Loucy (cell line): ENCODE results near the gene ACTL7B.

ENCODE experiments used
- H2AFZ ChIP-seq: fragments of 200-600 bp; sonication (generic); 2 replicates; pipeline ENCODE4 v1.6.0; 2016; ENCODE audit warnings: antibody characterized with exemption, mild to moderate bottlenecking, low read length, moderate library complexity
- H3F3A ChIP-seq: fragments of 200-600 bp; 2 replicates; pipeline ENCODE4 v1.6.0; 2016; ENCODE audit warnings: antibody characterized with exemption, low read depth, mild to moderate bottlenecking
- H3K27me3 ChIP-seq: fragments of 200-600 bp; sonication (generic); 2 replicates; pipeline ENCODE4 v1.6.1; 2014; ENCODE audit warnings: low read length, mild to moderate bottlenecking; ENCODE audit not compliant: insufficient read depth, poor library complexity, severe bottlenecking
- H3K36me3 ChIP-seq: fragments of 200-600 bp; sonication (generic); 2 replicates; pipeline ENCODE4 v1.6.1; 2016; ENCODE audit warnings: low read length; ENCODE audit not compliant: insufficient read depth
- H3K4me1 ChIP-seq: fragments of 200-600 bp; sonication (generic); 2 replicates; pipeline ENCODE4 v1.5.1; 2014; ENCODE audit warnings: low read length, mild to moderate bottlenecking; ENCODE audit not compliant: insufficient read depth, poor library complexity, severe bottlenecking
- H3K4me2 ChIP-seq: fragments of 200-600 bp; sonication (generic); 2 replicates; pipeline ENCODE4 v1.6.0; 2014; ENCODE audit warnings: antibody characterized with exemption, low read length, low read depth, mild to moderate bottlenecking; ENCODE audit not compliant: poor library complexity, severe bottlenecking
- H3K4me3 ChIP-seq: fragments of 200-600 bp; sonication (generic); 2 replicates; pipeline ENCODE4 v1.5.1; 2014; ENCODE audit warnings: low read length, mild to moderate bottlenecking, mixed read lengths; ENCODE audit not compliant: poor library complexity, severe bottlenecking
- H3K79me2 ChIP-seq: fragments of 200-600 bp; sonication (generic); 2 replicates; pipeline ENCODE4 v1.6.1; 2014; ENCODE audit warnings: low read length; ENCODE audit not compliant: insufficient read depth
- H3K9ac ChIP-seq: fragments of 200-600 bp; sonication (generic); 2 replicates; pipeline ENCODE4 v1.6.0; 2014; ENCODE audit warnings: mild to moderate bottlenecking, low read depth, low read length, moderate library complexity; ENCODE audit not compliant: poor library complexity, severe bottlenecking
- H3K9me2 ChIP-seq: fragments of 200-600 bp; sonication (generic); replicated peaks from 2 replicates; pipeline ENCODE4 v1.6.1; 2016; ENCODE audit warnings: low read depth, low read length, mixed read lengths
- H3K9me3 ChIP-seq: fragments of 200-600 bp; sonication (generic); 2 replicates; pipeline ENCODE4 v1.6.1; 2014; ENCODE audit warnings: mild to moderate bottlenecking, antibody characterized with exemption, low read length, low read depth; ENCODE audit not compliant: insufficient read depth
- H4K20me1 ChIP-seq: fragments of 200-600 bp; sonication (generic); 2 replicates; pipeline ENCODE4 v1.6.0; 2014; ENCODE audit warnings: antibody characterized with exemption, low read length, mild to moderate bottlenecking; ENCODE audit not compliant: insufficient read depth, poor library complexity, severe bottlenecking
- EZH2phosphoT487 ChIP-seq: fragments of 200-600 bp; IDR thresholded peaks from 2 replicates; pipeline ENCODE4 v1.6.1; 2018; ENCODE audit warnings: antibody characterized with exemption, mild to moderate bottlenecking, moderate library complexity, borderline replicate concordance
- TF ChIP-seq, protein P1 (sequence below): fragments of 200-600 bp; sonication (generic); conservative IDR thresholded peaks from 2 replicates; pipeline ENCODE4 v1.5.1; 2014; ENCODE audit warnings: mild to moderate bottlenecking, antibody characterized with exemption, low read length

ACTL7B gene

DNA sequence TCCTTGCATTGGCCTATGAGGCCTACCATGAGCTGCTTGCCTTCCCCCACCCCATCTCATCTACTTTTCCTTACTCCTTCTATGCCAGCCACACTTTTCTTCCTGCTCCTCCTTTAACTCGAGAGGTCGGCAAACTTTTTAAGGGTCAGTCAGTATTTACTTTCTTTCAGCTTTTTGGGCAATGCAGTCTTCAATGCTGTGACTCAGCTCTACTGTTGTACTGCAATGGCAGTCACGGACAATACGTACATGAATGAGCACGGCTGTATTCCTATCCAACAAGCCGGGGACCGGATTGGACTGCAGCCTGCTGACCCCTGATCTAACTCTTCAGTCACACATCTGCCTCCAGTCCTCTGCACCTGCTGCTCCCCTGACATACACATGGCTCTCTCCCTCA is 5.7 kb upstream of the ACTL7B start:
- Histone ChIP-seq H3K4me1 (no peaks in the 10 kb centered on the region), H3F3A (no peaks in the 10 kb centered on the region), H3K27me3 (no peaks in the 10 kb centered on the region), H3K36me3 (no peaks in the 10 kb centered on the region), H3K9me2 (no peaks in the 10 kb centered on the region), H3K79me2 (no peaks in the 10 kb centered on the region), H3K9me3 (no peaks in the 10 kb centered on the region), H3K9ac (no peak overlapping the region), H3K4me2 (no peak overlapping the region), H4K20me1 (no peaks in the 10 kb centered on the region), H2AFZ (no peak overlapping the region), H3K4me3 (no peak overlapping the region)
- TF ChIP-seq, protein P1, sequence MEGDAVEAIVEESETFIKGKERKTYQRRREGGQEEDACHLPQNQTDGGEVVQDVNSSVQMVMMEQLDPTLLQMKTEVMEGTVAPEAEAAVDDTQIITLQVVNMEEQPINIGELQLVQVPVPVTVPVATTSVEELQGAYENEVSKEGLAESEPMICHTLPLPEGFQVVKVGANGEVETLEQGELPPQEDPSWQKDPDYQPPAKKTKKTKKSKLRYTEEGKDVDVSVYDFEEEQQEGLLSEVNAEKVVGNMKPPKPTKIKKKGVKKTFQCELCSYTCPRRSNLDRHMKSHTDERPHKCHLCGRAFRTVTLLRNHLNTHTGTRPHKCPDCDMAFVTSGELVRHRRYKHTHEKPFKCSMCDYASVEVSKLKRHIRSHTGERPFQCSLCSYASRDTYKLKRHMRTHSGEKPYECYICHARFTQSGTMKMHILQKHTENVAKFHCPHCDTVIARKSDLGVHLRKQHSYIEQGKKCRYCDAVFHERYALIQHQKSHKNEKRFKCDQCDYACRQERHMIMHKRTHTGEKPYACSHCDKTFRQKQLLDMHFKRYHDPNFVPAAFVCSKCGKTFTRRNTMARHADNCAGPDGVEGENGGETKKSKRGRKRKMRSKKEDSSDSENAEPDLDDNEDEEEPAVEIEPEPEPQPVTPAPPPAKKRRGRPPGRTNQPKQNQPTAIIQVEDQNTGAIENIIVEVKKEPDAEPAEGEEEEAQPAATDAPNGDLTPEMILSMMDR = no peak
- no peak for TF ChIP-seq EZH2phosphoT487

DNA sequence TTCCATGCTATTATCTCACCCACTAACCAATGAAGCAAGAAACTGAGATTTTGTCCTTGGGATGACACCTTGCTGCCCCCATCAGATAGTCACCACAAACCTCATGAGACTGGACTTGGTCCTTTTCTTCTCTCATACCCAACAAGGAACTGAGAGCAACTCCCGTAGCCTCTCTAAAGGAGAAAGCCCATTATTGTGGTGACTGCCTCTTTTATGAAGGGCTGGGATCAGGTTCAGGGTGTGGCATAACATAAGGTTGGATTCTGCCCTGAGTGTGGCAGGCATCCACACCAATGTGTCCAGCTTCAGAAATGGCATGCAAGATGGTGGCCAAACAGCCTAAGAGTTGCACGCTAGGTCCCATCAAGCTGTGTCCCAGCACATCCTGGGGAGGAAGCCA is 5.0 kb upstream of the ACTL7B start:
- Histone ChIP-seq H2AFZ (no peak overlapping the region), H3K36me3 (no peaks in the 10 kb centered on the region), H3K4me2 (no peak overlapping the region), H3K9ac (no peak overlapping the region), H3K4me1 (no peaks in the 10 kb centered on the region), H3K4me3 (no peak overlapping the region), H3K9me2 (no peaks in the 10 kb centered on the region), H3K9me3 (no peaks in the 10 kb centered on the region), H3K79me2 (no peaks in the 10 kb centered on the region), H3F3A (no peaks in the 10 kb centered on the region), H4K20me1 (no peaks in the 10 kb centered on the region), H3K27me3 (no peaks in the 10 kb centered on the region)
- TF ChIP-seq EZH2phosphoT487 = no peak
- TF ChIP-seq, protein P1 = no peak

DNA sequence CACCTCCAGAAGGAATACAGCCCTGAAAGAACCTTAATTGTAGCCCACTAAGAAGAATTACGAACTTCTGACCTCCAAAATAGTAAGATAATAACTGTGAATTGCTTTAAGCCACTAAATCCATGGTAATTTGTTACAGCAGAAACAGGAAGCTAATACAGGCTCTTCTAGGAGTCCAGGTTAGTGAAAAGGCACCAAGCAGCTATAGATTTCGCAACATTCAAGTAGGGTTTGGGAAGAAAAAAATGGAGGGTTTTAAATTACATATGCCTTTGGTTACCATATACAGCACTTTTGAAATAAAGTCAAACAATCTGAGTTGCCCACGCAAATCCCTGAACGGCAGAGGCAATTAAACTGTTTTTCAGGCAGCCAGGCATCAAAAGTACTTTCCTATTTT is 4.6 kb upstream of the ACTL7B start:
- Histone ChIP-seq H2AFZ (no peak overlapping the region), H3K9me2 (no peaks in the 10 kb centered on the region), H3K4me3 (no peak overlapping the region), H3F3A (no peaks in the 10 kb centered on the region), H3K27me3 (no peaks in the 10 kb centered on the region), H3K9me3 (no peaks in the 10 kb centered on the region), H3K36me3 (no peaks in the 10 kb centered on the region), H3K9ac (no peak overlapping the region), H3K4me2 (no peak overlapping the region), H3K79me2 (no peaks in the 10 kb centered on the region), H3K4me1 (no peaks in the 10 kb centered on the region), H4K20me1 (no peaks in the 10 kb centered on the region)
- TF ChIP-seq EZH2phosphoT487 = no peak
- TF ChIP-seq, protein P1 = no peak
